Measurements from ENCODE around the gene ZNF576.

The ZNF576 gene

DNA sequence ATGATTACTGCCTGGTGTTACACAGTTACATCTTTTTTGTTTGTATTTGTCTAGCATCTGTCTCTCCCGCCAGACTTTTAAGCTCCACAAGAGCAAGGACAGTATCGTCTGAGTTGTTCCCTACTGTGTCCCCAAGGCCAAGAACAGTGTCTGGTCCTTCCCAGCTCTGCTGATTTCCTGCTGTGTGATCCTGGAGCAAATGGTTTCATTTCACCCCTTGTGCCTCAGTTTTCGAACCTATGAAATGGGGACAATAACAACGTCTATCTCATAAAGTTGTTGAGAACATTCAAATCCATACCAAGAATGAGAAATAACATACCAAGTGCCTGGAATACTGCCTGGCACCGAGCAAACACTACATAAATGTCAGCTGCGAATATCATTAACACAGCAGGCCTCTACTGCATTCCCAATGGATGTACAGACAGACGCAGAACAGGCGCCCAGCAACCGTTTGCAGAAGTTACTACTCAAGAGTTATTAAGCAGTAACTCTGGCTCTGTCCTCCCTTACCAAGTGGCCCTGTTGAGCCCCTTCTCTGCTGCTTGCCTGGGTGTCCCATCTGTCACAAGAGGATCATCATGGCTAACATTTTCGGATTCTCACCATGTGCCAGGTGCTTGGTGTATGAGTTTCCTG lies 32.5 kb upstream of the ZNF576 start:
- no peaks in the 10 kb centered on the region for H3K27me3 ChIP-seq (ENCODE audit: insufficient read depth, poor library complexity, severe bottlenecking)
- H3K4me3 ChIP-seq (replicated peaks; ENCODE audit: insufficient read depth, low read length): no peak overlapping the region
- TF ChIP-seq GABPA (IDR thresholded peaks at IDR 0.05; ENCODE audit: low read depth): no peak
- TF ChIP-seq SPI1 (IDR thresholded peaks at IDR 0.05; ENCODE audit: borderline replicate concordance, low read depth): no peak
- TF ChIP-seq, protein P1, sequence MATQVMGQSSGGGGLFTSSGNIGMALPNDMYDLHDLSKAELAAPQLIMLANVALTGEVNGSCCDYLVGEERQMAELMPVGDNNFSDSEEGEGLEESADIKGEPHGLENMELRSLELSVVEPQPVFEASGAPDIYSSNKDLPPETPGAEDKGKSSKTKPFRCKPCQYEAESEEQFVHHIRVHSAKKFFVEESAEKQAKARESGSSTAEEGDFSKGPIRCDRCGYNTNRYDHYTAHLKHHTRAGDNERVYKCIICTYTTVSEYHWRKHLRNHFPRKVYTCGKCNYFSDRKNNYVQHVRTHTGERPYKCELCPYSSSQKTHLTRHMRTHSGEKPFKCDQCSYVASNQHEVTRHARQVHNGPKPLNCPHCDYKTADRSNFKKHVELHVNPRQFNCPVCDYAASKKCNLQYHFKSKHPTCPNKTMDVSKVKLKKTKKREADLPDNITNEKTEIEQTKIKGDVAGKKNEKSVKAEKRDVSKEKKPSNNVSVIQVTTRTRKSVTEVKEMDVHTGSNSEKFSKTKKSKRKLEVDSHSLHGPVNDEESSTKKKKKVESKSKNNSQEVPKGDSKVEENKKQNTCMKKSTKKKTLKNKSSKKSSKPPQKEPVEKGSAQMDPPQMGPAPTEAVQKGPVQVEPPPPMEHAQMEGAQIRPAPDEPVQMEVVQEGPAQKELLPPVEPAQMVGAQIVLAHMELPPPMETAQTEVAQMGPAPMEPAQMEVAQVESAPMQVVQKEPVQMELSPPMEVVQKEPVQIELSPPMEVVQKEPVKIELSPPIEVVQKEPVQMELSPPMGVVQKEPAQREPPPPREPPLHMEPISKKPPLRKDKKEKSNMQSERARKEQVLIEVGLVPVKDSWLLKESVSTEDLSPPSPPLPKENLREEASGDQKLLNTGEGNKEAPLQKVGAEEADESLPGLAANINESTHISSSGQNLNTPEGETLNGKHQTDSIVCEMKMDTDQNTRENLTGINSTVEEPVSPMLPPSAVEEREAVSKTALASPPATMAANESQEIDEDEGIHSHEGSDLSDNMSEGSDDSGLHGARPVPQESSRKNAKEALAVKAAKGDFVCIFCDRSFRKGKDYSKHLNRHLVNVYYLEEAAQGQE (IDR thresholded peaks at IDR 0.05; ENCODE audit: insufficient replicate concordance, low read depth): no peak
- no peak for TF ChIP-seq POLR2AphosphoS5 (IDR thresholded peaks at IDR 0.05; ENCODE audit: low read depth)
- TF ChIP-seq CTCF (IDR thresholded peaks at IDR 0.05; ENCODE audit: insufficient read depth, low read length): no peak
- H3K27ac ChIP-seq (replicated peaks): peak overlapping the region; percentile 81
- peak in 1 of 2 experiments; percentile 25 for DNase-seq (ENCODE audit: low read depth in 1 of 2, low spot score in 1 of 2)

DNA sequence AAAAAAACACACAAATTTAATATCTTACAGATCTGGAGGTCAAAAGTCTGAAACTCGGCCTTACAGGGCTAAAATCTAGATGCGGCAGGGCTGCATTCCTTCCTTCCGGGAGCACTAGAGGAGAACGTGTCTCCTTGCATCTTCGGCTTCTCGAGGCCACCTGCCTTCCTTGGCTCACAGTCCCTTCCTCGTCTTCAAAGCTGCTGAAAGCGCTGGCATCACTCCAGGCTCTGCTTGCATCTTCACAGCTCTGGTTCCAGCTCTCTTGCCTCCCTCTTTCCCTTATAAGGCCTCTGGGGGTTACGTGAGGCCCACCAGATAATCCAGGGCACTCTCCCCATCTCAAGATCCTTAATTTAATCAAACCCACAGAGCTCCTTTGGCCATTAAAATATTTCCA lies 31.6 kb upstream of the ZNF576 start:
- no peak for DNase-seq (ENCODE audit: low read depth in 1 of 2, low spot score in 1 of 2)
- no peak overlapping the region for H3K4me3 ChIP-seq (replicated peaks; ENCODE audit: insufficient read depth, low read length)
- no peak overlapping the region for H3K27ac ChIP-seq (replicated peaks)
- no peaks in the 10 kb centered on the region for H3K27me3 ChIP-seq (ENCODE audit: insufficient read depth, poor library complexity, severe bottlenecking)
- TF ChIP-seq POLR2AphosphoS5 (IDR thresholded peaks at IDR 0.05; ENCODE audit: low read depth) (no peak), SPI1 (IDR thresholded peaks at IDR 0.05; ENCODE audit: borderline replicate concordance, low read depth) (no peak), GABPA (IDR thresholded peaks at IDR 0.05; ENCODE audit: low read depth) (no peak), CTCF (IDR thresholded peaks at IDR 0.05; ENCODE audit: insufficient read depth, low read length) (no peak)
- TF ChIP-seq, protein P1 (IDR thresholded peaks at IDR 0.05; ENCODE audit: insufficient replicate concordance, low read depth): no peak

GRCh38 chr19:43569657-43570056 lies 26.7 kb upstream of the ZNF576 start:
- DNase-seq (ENCODE audit: low read depth in 1 of 2, low spot score in 1 of 2): no peak
- no peak for TF ChIP-seq SPI1 (IDR thresholded peaks at IDR 0.05; ENCODE audit: borderline replicate concordance, low read depth)
- TF ChIP-seq, protein P1 (IDR thresholded peaks at IDR 0.05; ENCODE audit: insufficient replicate concordance, low read depth): no peak
- no peak for TF ChIP-seq GABPA (IDR thresholded peaks at IDR 0.05; ENCODE audit: low read depth)
- no peak for TF ChIP-seq POLR2AphosphoS5 (IDR thresholded peaks at IDR 0.05; ENCODE audit: low read depth)
- no peak for TF ChIP-seq CTCF (IDR thresholded peaks at IDR 0.05; ENCODE audit: insufficient read depth, low read length)
- no peak overlapping the region for H3K4me3 ChIP-seq (replicated peaks; ENCODE audit: insufficient read depth, low read length)
- H3K27ac ChIP-seq (replicated peaks): no peak overlapping the region
- no peaks in the 10 kb centered on the region for H3K27me3 ChIP-seq (ENCODE audit: insufficient read depth, poor library complexity, severe bottlenecking)
